OCI-LY1 (cell line): ENCODE results near the gene MEOX2.

Experiments used
- H2AFZ ChIP-seq: fragments of 200-600 bp; sonication (generic), shearing (Covaris generic); 2 replicates; pipeline ENCODE4 v1.6.0; 2014; ENCODE audit warnings: antibody characterized with exemption, mild to moderate bottlenecking, low read length
- H3F3A ChIP-seq: fragments of 200-600 bp; sonication (generic), shearing (Covaris generic); 2 replicates; pipeline ENCODE4 v1.6.0; 2014; ENCODE audit warnings: mild to moderate bottlenecking, antibody characterized with exemption, low read length, moderate library complexity; ENCODE audit not compliant: insufficient read depth
- H3K27ac ChIP-seq: fragments of 200-600 bp; sonication (generic); 2 replicates; pipeline ENCODE4 v1.5.1; 2014; ENCODE audit warnings: low read length, mixed run types, mild to moderate bottlenecking, low read depth; ENCODE audit not compliant: poor library complexity, severe bottlenecking
- H3K27me3 ChIP-seq: fragments of 200-600 bp; sonication (generic); 2 replicates; pipeline ENCODE4 v1.6.0; 2014; ENCODE audit warnings: antibody characterized with exemption, mild to moderate bottlenecking, low read length, moderate library complexity; ENCODE audit not compliant: insufficient read depth
- H3K36me3 ChIP-seq: fragments of 200-600 bp; sonication (generic); 2 replicates; pipeline ENCODE4 v1.6.1; 2014; ENCODE audit warnings: mild to moderate bottlenecking, antibody characterized with exemption, low read length, moderate library complexity, mixed read lengths; ENCODE audit not compliant: insufficient read depth
- H3K4me1 ChIP-seq: fragments of 200-600 bp; sonication (generic); 2 replicates; pipeline ENCODE4 v1.5.1; 2014; ENCODE audit warnings: mild to moderate bottlenecking, low read length, moderate library complexity; ENCODE audit not compliant: insufficient read depth, severe bottlenecking
- H3K4me2 ChIP-seq: fragments of 200-600 bp; sonication (generic), shearing (Covaris generic); 2 replicates; pipeline ENCODE4 v1.6.1; 2014; ENCODE audit warnings: low read length
- H3K4me3 ChIP-seq: fragments of 200-600 bp; sonication (generic); 2 replicates; pipeline ENCODE4 v1.5.1; 2014; ENCODE audit warnings: low read length, low read depth, mild to moderate bottlenecking, mixed read lengths; ENCODE audit not compliant: poor library complexity, severe bottlenecking
- H3K79me2 ChIP-seq: fragments of 200-600 bp; shearing (Covaris generic); 2 replicates; pipeline ENCODE4 v1.6.1; 2016; ENCODE audit warnings: mixed run types, low read length, mixed read lengths; ENCODE audit not compliant: insufficient read depth
- H3K9ac ChIP-seq: fragments of 200-600 bp; sonication (generic), shearing (Covaris generic); 2 replicates; pipeline ENCODE4 v1.6.1; 2014; ENCODE audit warnings: mild to moderate bottlenecking, low read length, mixed read lengths
- H3K9me2 ChIP-seq: fragments of 200-600 bp; sonication (generic), shearing (Covaris generic); 2 replicates; pipeline ENCODE4 v1.6.1; 2014; ENCODE audit warnings: low read depth, mild to moderate bottlenecking, low read length, mixed read lengths
- H3K9me3 ChIP-seq: fragments of 200-600 bp; shearing (Covaris generic); 2 replicates; pipeline ENCODE4 v1.6.1; 2014; ENCODE audit warnings: low read length, mixed read lengths
- H4K20me1 ChIP-seq: fragments of 200-600 bp; sonication (generic), shearing (Covaris generic); 2 replicates; pipeline ENCODE4 v1.6.0; 2016; ENCODE audit warnings: mild to moderate bottlenecking, low read length; ENCODE audit not compliant: insufficient read depth
- EZH2 ChIP-seq: fragments of 200-600 bp; sonication (generic), shearing (Covaris generic); IDR thresholded peaks from 2 replicates; pipeline ENCODE4 v1.8.0; 2017; ENCODE audit warnings: borderline replicate concordance, mixed run types, mild to moderate bottlenecking, antibody characterized with exemption, low read length, moderate library complexity, mixed read lengths
- TF ChIP-seq, protein P1 (sequence below): fragments of 200-600 bp; sonication (generic), shearing (Covaris generic); IDR thresholded peaks from 2 replicates; pipeline ENCODE4 v1.5.1; 2017; ENCODE audit warnings: mild to moderate bottlenecking, antibody characterized with exemption, low read length, moderate library complexity, mixed read lengths

Gene MEOX2

DNA sequence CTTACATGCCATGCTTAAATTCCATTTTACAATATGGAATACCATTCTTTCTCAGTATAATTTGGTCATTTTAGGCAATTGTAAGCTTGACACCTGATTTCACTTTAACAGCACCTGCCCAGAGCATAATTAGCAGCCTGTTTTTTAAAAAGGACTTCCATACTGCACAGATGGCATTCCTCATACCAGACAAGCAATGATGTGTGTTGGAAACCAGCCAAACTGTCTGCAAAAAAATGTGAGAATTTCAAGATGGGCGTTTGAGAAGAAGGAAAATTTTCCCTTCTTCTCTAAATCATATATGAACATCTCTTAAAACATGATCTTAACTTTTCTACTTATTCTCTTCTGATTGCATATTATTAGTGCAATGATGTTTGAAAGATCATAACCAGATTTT is 84.2 kb downstream of the MEOX2 start:
- no peak for TF ChIP-seq EZH2
- TF ChIP-seq, protein P1, sequence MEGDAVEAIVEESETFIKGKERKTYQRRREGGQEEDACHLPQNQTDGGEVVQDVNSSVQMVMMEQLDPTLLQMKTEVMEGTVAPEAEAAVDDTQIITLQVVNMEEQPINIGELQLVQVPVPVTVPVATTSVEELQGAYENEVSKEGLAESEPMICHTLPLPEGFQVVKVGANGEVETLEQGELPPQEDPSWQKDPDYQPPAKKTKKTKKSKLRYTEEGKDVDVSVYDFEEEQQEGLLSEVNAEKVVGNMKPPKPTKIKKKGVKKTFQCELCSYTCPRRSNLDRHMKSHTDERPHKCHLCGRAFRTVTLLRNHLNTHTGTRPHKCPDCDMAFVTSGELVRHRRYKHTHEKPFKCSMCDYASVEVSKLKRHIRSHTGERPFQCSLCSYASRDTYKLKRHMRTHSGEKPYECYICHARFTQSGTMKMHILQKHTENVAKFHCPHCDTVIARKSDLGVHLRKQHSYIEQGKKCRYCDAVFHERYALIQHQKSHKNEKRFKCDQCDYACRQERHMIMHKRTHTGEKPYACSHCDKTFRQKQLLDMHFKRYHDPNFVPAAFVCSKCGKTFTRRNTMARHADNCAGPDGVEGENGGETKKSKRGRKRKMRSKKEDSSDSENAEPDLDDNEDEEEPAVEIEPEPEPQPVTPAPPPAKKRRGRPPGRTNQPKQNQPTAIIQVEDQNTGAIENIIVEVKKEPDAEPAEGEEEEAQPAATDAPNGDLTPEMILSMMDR, result no peak
- H3F3A ChIP-seq, result no peaks in the 10 kb centered on the region
- H3K9ac ChIP-seq, result no peak overlapping the region
- H3K9me2 ChIP-seq, result peaks cover 3% of the 10 kb centered on the region; the same call in 1 of the 2 replicates
- no peaks in the 10 kb centered on the region for H3K27me3 ChIP-seq
- H3K4me1 ChIP-seq, result no peaks in the 10 kb centered on the region
- no peak overlapping the region for H2AFZ ChIP-seq
- H3K79me2 ChIP-seq, result no peaks in the 10 kb centered on the region
- H3K4me2 ChIP-seq, result no peak overlapping the region
- no peak overlapping the region for H3K27ac ChIP-seq
- no peaks in the 10 kb centered on the region for H3K9me3 ChIP-seq
- H4K20me1 ChIP-seq, result no peaks in the 10 kb centered on the region
- no peak overlapping the region for H3K4me3 ChIP-seq
- H3K36me3 ChIP-seq, result no peaks in the 10 kb centered on the region

DNA sequence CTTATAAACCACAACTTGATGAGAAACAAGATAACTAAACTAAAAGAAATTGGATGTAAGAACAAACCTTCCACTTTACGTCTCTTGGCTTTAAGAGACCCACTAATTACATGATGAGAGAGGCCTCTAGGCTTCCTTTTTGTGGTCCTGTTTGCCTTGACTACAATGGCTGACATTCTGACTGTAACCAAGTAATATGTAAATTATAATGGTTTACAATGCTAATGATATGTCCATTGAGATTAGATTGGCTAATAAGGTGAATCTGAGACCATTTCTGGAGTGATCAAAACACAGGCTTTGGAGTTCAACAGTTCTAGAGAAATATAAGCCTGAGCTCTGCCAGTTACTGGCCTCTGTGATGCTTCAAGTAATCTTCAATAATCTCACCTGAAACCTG is 85.3 kb downstream of the MEOX2 start:
- Histone ChIP-seq H3F3A (no peaks in the 10 kb centered on the region), H2AFZ (no peak overlapping the region), H3K27me3 (no peaks in the 10 kb centered on the region), H4K20me1 (no peaks in the 10 kb centered on the region), H3K9me2 (peaks cover 3% of the 10 kb centered on the region; the same call in 1 of the 2 replicates), H3K4me3 (no peak overlapping the region), H3K36me3 (no peaks in the 10 kb centered on the region), H3K9ac (no peak overlapping the region), H3K79me2 (no peaks in the 10 kb centered on the region), H3K27ac (no peak overlapping the region), H3K4me1 (no peaks in the 10 kb centered on the region), H3K4me2 (no peak overlapping the region), H3K9me3 (no peaks in the 10 kb centered on the region)
- TF ChIP-seq, protein P1, result no peak
- TF ChIP-seq EZH2, result no peak

DNA sequence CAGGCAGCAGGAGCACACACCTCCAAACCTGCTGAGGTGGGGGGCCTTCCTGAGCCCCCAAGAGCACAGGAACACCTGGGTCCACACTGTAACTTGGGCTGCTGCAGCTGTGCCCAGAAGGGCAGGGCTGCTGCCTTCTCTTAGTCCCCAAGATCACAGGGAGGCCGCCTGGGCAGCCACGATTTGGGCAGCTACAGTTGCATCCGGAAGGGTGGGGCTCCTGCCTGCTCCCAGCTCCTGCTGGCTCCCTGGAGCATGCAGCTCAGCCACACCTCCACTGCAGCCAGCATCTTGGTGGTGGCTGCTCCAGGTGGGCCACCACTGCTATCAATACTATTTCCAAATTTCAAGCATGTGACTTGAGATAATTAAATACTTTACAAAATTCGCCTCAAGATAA is 86.2 kb downstream of the MEOX2 start:
- Histone ChIP-seq H3K4me1 (no peaks in the 10 kb centered on the region), H4K20me1 (no peaks in the 10 kb centered on the region), H3K9me3 (no peaks in the 10 kb centered on the region), H3K9ac (no peak overlapping the region), H3K9me2 (peaks cover 3% of the 10 kb centered on the region), H3K4me2 (no peak overlapping the region), H3K27me3 (no peaks in the 10 kb centered on the region), H3K4me3 (no peak overlapping the region), H3K79me2 (no peaks in the 10 kb centered on the region), H3K36me3 (no peaks in the 10 kb centered on the region), H2AFZ (no peak overlapping the region), H3F3A (no peaks in the 10 kb centered on the region), H3K27ac (no peak overlapping the region)
- TF ChIP-seq EZH2, result no peak
- TF ChIP-seq, protein P1, result no peak
